Natural killer cell treated with Interleukin-12 subunit alpha and Interleukin-12 subunit beta and Interleukin-15 and Interleukin-18, amount 100 ng/mL, for 72 hours (primary cell): ENCODE data around the gene CFAP299. TPM values are rescaled to one million over a fixed set of nuclear protein-coding genes. Genes with fewer than 3 reads are reported as not detected.
A peak's percentile ranks its signal among the peaks of the same experiment; 100 is the strongest.

ENCODE experiments used
- ATAC-seq, 2 donors: fragments of 150-1000 bp; cut with Tn5 transposase in 1 of 2; sonication (Bioruptor Pico), chemical (Tn5 transposase) in 1 of 2; 2 replicates each; pipeline ENCODE4 v1.10.0; 2021
- DNase-seq: peaks from one replicate; pipeline ENCODE4 v3.0.0; 2022; ENCODE audit warnings: low spot score
- H3K27ac Mint-ChIP-seq, 2 donors: 1 replicate in 1 of 2; 2 replicates in 1 of 2; pipeline ENCODE4 v1.8.0; 2022; ENCODE audit warnings: mixed read lengths in 2 of 2, mild to moderate bottlenecking in 1 of 2, moderate library complexity in 1 of 2
- H3K27me3 Mint-ChIP-seq, 2 donors: 1 replicate in 1 of 2; 2 replicates in 1 of 2; pipeline ENCODE4 v1.8.0; 2022; ENCODE audit warnings: mixed read lengths in 2 of 2
- H3K36me3 Mint-ChIP-seq: one replicate; pipeline ENCODE4 v1.8.0; 2022; ENCODE audit warnings: mixed read lengths
- H3K4me1 Mint-ChIP-seq, 2 donors: 1 replicate in 1 of 2; 2 replicates in 1 of 2; pipeline ENCODE4 v1.8.0; 2022; ENCODE audit warnings: low read depth in 2 of 2, mixed read lengths in 2 of 2, mild to moderate bottlenecking in 1 of 2
- H3K4me3 Mint-ChIP-seq: one replicate; pipeline ENCODE4 v1.8.0; 2022; ENCODE audit warnings: mixed read lengths
- H3K9me3 Mint-ChIP-seq: 2 replicates; pipeline ENCODE4 v1.8.0; 2022; ENCODE audit warnings: mixed read lengths
- total RNA-seq, 2 donors: library from RNA; stranded (reverse); gene quantifications; one replicate each; pipeline ENCODE4 v1.2.3, GENCODE V29; 2022

The CFAP299 gene
- total RNA-seq, 2 donors from 2014 or later: not detected

- Mint-ChIP-seq H3K27me3 (peaks cover 6 to 9% of the 10 kb centered on the region in 2 donors), H3K27ac (no peak overlapping the region), H3K36me3 (no peaks in the 10 kb centered on the region), H3K4me1 (no peaks in the 10 kb centered on the region), H3K9me3 (no peaks in the 10 kb centered on the region), H3K4me3 (no peak overlapping the region)
- no peak for DNase-seq
- ATAC-seq: no peak
These were observed 149.2 kb downstream of the CFAP299 start for GRCh38 chr4:80484712-80485111.

DNA sequence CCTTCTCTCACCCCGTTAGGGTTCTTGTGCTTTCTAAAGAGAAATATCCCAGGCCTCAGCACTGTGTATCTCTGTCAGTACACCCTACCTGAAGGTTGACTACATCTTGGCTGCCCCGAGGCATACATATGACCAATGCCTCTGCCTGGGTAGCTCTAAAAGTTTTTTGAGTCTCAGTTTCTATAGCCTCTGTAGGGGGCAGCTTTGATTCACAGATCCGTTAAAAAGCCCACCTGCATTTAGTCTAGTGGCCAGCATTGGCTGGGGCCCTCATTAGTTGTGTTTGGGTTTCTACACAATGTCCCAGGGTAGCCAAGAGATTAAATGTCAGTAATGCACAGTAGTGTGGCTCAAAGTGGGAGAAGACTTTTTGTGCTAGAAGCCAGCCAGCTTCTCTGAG lies 151.1 kb downstream of the CFAP299 start:
- Mint-ChIP-seq H3K9me3 (no peaks in the 10 kb centered on the region), H3K27me3 (peaks cover 6 to 9% of the 10 kb centered on the region in 2 donors), H3K4me3 (no peak overlapping the region), H3K36me3 (no peaks in the 10 kb centered on the region), H3K27ac (no peak overlapping the region), H3K4me1 (no peaks in the 10 kb centered on the region)
- ATAC-seq (peak in 1 of 2 donors; percentile 45), DNase-seq (no peak)

GRCh38 chr4:80489798-80490197 lies 154.3 kb downstream of the CFAP299 start:
- H3K27me3 Mint-ChIP-seq: peaks cover 0 to 2% of the 10 kb centered on the region in 2 donors
- H3K4me3 Mint-ChIP-seq: no peak overlapping the region
- DNase-seq: no peak

GRCh38 chr4:80492761-80493160 lies 157.2 kb downstream of the CFAP299 start:
- DNase-seq (no peak), ATAC-seq (no peak)
- H3K9me3 Mint-ChIP-seq: peaks cover 16% of the 10 kb centered on the region
- H3K36me3 Mint-ChIP-seq: peaks cover 15% of the 10 kb centered on the region
- H3K4me3 Mint-ChIP-seq: no peak overlapping the region
- H3K27ac Mint-ChIP-seq: no peak overlapping the region
- no peaks in the 10 kb centered on the region for H3K27me3 Mint-ChIP-seq
- H3K4me1 Mint-ChIP-seq: peaks cover 19 to 22% of the 10 kb centered on the region in 2 donors

More at GRCh38 chr4:80489798-80490197, 154.3 kb downstream of the CFAP299 start:
- H3K27ac Mint-ChIP-seq: no peak overlapping the region
- peaks cover 19 to 22% of the 10 kb centered on the region in 2 donors for H3K4me1 Mint-ChIP-seq
- peaks cover 8% of the 10 kb centered on the region for H3K9me3 Mint-ChIP-seq
- ATAC-seq: no peak
- peaks cover 6% of the 10 kb centered on the region for H3K36me3 Mint-ChIP-seq

DNA sequence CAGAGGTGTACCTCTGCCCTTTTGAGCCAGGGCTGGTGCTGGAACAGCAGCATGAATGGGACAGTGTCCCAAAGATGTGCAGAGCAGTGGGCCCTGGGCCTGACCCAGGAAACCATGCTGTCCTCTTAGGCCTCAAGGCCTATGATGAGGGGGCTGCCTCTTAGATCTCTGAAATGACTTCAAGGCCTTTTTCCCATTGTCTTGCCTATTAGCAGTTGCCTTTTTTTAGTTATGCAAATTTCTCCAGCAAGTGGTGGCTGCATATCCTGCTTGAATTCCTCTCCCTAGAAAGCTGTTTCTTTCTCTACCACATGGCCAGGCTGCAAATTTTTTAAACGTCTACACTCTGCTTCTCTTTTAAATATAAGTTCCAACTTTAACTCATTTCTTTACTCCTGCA lies 160.3 kb downstream of the CFAP299 start:
- H3K4me1 Mint-ChIP-seq: peaks cover 24 to 30% of the 10 kb centered on the region in 2 donors
- peaks cover 22% of the 10 kb centered on the region for H3K36me3 Mint-ChIP-seq
- H3K27me3 Mint-ChIP-seq: no peaks in the 10 kb centered on the region
- ATAC-seq (no peak), DNase-seq (no peak)
- H3K27ac Mint-ChIP-seq: no peak overlapping the region
- H3K9me3 Mint-ChIP-seq: peaks cover 19% of the 10 kb centered on the region
- no peak overlapping the region for H3K4me3 Mint-ChIP-seq

DNA sequence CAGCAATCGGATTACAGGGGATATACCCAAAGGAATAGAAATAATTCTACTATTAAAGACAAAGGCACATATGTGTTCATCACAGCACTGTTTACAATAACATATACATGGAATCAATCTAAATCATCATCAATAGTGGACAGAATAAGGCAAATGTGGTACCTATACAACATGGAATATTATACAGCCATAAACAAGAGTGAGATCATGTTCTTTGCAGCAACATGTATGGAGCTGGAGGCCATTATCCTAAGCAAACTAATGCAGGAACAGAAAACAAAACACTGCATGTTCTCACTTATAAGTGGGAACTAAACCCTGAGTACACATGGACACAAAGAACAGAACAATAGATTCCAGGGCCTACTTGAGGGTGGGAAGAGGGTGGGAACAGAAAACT lies 163.2 kb downstream of the CFAP299 start:
- Mint-ChIP-seq H3K9me3 (peaks cover 16% of the 10 kb centered on the region), H3K4me3 (no peak overlapping the region), H3K27ac (no peak overlapping the region), H3K36me3 (peaks cover 22% of the 10 kb centered on the region), H3K4me1 (peaks cover 12 to 17% of the 10 kb centered on the region in 2 donors), H3K27me3 (no peaks in the 10 kb centered on the region)
- ATAC-seq: no peak
- no peak for DNase-seq

GRCh38 chr4:80500613-80501012 lies 165.1 kb downstream of the CFAP299 start:
- H3K9me3 Mint-ChIP-seq: peaks cover 11% of the 10 kb centered on the region
- DNase-seq (no peak), ATAC-seq (peak; percentile 64 to 79)
- H3K27me3 Mint-ChIP-seq: no peaks in the 10 kb centered on the region
- peak overlapping the region; percentile 19 for H3K4me3 Mint-ChIP-seq
- H3K27ac Mint-ChIP-seq: peak overlapping the region in 1 of 2 donors; percentile 28
- H3K36me3 Mint-ChIP-seq: peaks cover 16% of the 10 kb centered on the region
- H3K4me1 Mint-ChIP-seq: peaks cover 6 to 10% of the 10 kb centered on the region in 2 donors

DNA sequence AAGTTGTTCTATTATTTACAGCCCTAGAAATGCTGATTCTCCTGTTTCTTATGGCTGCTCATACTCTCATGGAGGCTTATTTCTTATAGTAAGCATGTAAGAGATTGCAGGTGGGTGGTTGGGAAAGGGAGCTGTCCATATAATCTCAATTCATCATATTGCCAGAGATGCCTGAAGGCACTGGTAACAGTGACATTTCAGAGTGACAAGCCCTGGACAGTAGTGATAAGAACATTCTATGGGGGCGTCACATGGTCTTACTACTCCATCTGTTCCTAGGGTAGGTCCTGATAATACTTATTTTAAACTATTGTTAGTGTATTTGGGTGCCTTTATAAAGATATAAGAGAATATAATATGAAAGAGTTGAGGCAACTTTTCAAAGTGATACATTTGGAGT lies 171.5 kb downstream of the CFAP299 start:
- no peaks in the 10 kb centered on the region for H3K36me3 Mint-ChIP-seq
- ATAC-seq (no peak), DNase-seq (no peak)
- no peaks in the 10 kb centered on the region for H3K27me3 Mint-ChIP-seq
- no peaks in the 10 kb centered on the region for H3K9me3 Mint-ChIP-seq
- peaks cover 0 to 9% of the 10 kb centered on the region in 2 donors for H3K4me1 Mint-ChIP-seq
- no peak overlapping the region for H3K27ac Mint-ChIP-seq
- no peak overlapping the region for H3K4me3 Mint-ChIP-seq

DNA sequence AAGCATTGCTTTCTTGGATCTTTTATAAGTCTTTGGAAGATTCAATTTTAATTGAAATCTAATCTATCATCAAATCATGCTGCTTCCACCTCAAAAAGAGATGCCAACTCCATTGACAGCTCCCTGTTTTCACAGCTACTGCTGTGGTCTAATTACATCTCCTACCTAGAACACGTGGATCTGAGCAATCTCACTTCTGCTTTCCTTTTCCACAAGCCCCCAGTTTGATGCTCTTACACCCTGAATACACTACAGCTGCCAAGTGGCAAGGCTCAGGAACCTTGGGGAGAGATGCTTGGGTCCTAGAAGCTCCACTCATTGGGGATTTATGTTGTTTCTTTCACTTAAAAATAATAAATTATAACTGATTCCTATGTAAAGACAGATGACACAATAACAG lies 172.0 kb downstream of the CFAP299 start:
- DNase-seq (no peak), ATAC-seq (no peak)
- H3K4me3 Mint-ChIP-seq: no peak overlapping the region
- no peak overlapping the region for H3K27ac Mint-ChIP-seq
- H3K36me3 Mint-ChIP-seq: no peaks in the 10 kb centered on the region
- H3K9me3 Mint-ChIP-seq: no peaks in the 10 kb centered on the region
- no peaks in the 10 kb centered on the region for H3K27me3 Mint-ChIP-seq
- peaks cover 0 to 9% of the 10 kb centered on the region in 2 donors for H3K4me1 Mint-ChIP-seq

GRCh38 chr4:80515496-80515895 lies 180.0 kb downstream of the CFAP299 start:
- Mint-ChIP-seq H3K27me3 (no peaks in the 10 kb centered on the region), H3K4me3 (no peak overlapping the region), H3K27ac (no peak overlapping the region), H3K9me3 (no peaks in the 10 kb centered on the region), H3K4me1 (peaks cover 0 to 1% of the 10 kb centered on the region in 2 donors), H3K36me3 (no peaks in the 10 kb centered on the region)
- no peak for DNase-seq
- ATAC-seq: no peak

DNA sequence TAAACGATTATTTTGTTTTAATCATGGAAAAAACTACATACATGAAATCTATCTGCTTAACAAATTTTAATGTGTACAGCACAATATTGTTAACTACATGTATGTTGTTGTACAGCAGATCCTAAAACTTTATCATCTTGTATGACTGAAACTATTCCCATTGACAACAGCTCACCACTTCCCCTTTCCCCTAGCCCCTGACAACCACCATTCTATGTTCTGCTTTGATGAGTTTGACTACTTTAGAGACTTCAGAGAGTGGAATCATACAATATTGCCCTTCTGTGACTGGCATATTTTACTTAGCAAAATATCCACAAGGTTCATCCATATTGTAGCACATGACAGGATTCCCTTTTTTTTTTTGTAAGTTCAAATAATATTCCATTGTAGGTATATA lies 185.9 kb downstream of the CFAP299 start:
- H3K4me3 Mint-ChIP-seq: no peak overlapping the region
- no peaks in the 10 kb centered on the region for H3K27me3 Mint-ChIP-seq
- no peaks in the 10 kb centered on the region for H3K4me1 Mint-ChIP-seq
- DNase-seq: no peak
- no peak overlapping the region for H3K27ac Mint-ChIP-seq
- no peaks in the 10 kb centered on the region for H3K9me3 Mint-ChIP-seq
- no peak for ATAC-seq
- H3K36me3 Mint-ChIP-seq: no peaks in the 10 kb centered on the region

- no peak for DNase-seq
- Mint-ChIP-seq H3K4me1 (no peaks in the 10 kb centered on the region), H3K36me3 (no peaks in the 10 kb centered on the region), H3K27me3 (peaks cover 9 to 20% of the 10 kb centered on the region in 2 donors), H3K27ac (no peak overlapping the region), H3K9me3 (no peaks in the 10 kb centered on the region), H3K4me3 (no peak overlapping the region)
- ATAC-seq: no peak
These were observed 191.2 kb downstream of the CFAP299 start for GRCh38 chr4:80526697-80527096.

DNA sequence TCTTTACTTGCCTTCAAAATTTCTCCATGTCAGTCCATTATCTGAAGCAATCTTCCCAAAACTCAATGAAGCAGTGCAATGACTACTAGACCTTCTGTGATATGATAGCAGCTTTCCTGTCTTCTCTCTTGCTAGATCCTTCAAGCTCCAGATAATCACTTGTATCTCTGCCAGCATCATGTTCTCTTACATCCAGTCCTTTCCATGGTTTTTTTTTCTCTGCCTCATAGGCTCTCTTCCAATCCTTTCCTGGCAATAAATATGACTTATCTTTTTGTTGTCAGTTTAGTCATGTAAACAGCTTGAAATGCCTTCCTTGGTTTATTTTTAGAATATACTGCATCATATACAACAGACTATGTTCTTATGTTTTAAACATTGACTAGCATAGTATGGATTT lies 193.5 kb downstream of the CFAP299 start:
- H3K36me3 Mint-ChIP-seq: no peaks in the 10 kb centered on the region
- H3K27me3 Mint-ChIP-seq: peaks cover 9 to 20% of the 10 kb centered on the region in 2 donors
- DNase-seq (no peak), ATAC-seq (no peak)
- no peak overlapping the region for H3K27ac Mint-ChIP-seq
- no peaks in the 10 kb centered on the region for H3K9me3 Mint-ChIP-seq
- H3K4me3 Mint-ChIP-seq: no peak overlapping the region
- no peaks in the 10 kb centered on the region for H3K4me1 Mint-ChIP-seq

GRCh38 chr4:80532674-80533333 lies 197.3 kb downstream of the CFAP299 start:
- no peak for DNase-seq
- ATAC-seq: no peak
- no peaks in the 10 kb centered on the region for H3K4me1 Mint-ChIP-seq
- H3K27ac Mint-ChIP-seq: no peak overlapping the region
- peaks cover 9 to 25% of the 10 kb centered on the region in 2 donors for H3K27me3 Mint-ChIP-seq
- no peaks in the 10 kb centered on the region for H3K36me3 Mint-ChIP-seq
- no peaks in the 10 kb centered on the region for H3K9me3 Mint-ChIP-seq
- H3K4me3 Mint-ChIP-seq: no peak overlapping the region

DNA sequence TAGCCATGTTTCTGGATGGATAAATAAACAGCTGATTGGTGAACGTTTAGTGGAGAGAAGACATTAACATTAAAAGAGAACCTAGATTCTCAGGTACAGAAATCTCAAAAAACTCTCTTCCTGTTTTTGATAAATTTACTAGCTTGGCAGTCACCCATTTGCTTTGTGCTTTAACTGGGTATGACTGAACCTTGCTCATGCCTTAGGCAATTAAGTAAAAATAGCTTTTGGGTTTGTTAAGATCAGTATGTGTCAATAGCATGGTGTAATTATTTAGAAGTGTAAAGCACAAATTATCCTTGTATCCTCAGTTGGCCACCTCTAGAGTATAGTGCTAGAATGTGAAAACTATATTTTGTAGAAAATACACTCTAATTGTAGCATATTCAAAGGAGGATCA lies 200.0 kb downstream of the CFAP299 start:
- DNase-seq (no peak), ATAC-seq (no peak)
- H3K27ac Mint-ChIP-seq: no peak overlapping the region
- H3K4me3 Mint-ChIP-seq: no peak overlapping the region
- peaks cover 0 to 9% of the 10 kb centered on the region in 2 donors for H3K4me1 Mint-ChIP-seq
- H3K36me3 Mint-ChIP-seq: no peaks in the 10 kb centered on the region
- H3K9me3 Mint-ChIP-seq: no peaks in the 10 kb centered on the region
- H3K27me3 Mint-ChIP-seq: peaks cover 3 to 9% of the 10 kb centered on the region in 2 donors
